ENCODE data around the gene FAM171A1. TPM values are rescaled to one million over a fixed set of nuclear protein-coding genes. Genes with fewer than 3 reads are reported as not detected.

The FAM171A1 gene
- total and polyA plus RNA-seq, 2 donors (not counting 3 experiments of a cell fraction or from before 2014, with no cell fraction given), result 56.3 to 75.8 TPM

DNA sequence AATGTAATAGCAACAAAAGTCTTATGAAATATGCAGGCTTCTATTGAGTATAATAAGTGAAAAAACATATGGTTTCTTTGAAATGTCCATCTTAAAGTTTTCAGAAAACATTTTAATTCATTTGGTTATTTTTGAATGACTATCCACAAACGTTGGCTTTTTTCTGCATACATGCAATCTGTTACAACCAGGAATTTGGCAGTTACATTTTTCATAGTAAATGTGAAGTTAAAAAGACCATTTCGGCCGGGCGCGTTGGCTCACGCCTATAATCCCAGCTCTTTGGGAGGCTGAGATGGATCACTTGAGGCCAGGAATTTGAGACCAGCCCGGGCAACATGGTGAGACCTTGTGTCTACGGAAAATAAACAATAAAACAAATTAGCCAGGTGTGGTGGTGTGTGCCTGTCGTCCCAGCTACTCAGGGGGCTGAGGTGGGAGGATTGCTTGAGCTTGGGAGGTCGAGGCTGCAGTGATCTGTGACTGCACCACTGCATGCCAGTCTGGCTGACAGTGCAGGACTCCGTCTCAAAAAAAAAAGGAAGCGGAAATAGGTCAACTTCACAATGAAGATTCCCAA lies 128.7 kb downstream of the FAM171A1 start:
- dilution Hi-C loops (cut with MboI; ENCODE audit: extremely low pct_ligation_motif_present, low sequenced_read_pairs) (no loop called here), intact Hi-C loops (cut with micrococcal nuclease) (no loop called here)
- no peak overlapping the region for H3K4me3 ChIP-seq (replicated peaks in 1 of 3; ENCODE audit: insufficient read depth in 1 of 3, low read depth in 1 of 3, low read length in 3 of 3)
- no TSS peak for BruUV-seq (replicated peaks)
- peaks cover 0 to 1% of the 10 kb centered on the region in 2 experiments for H3K36me3 ChIP-seq (ENCODE audit: control insufficient read depth in 2 of 2, extremely low read depth in 1 of 2, insufficient read depth in 2 of 2, low read length in 2 of 2)
- H3K4me1 ChIP-seq (ENCODE audit: control insufficient read depth, extremely low read depth, insufficient read depth, low read length), result peaks cover 13% of the 10 kb centered on the region
- POLR2A ChIA-PET, result interaction anchor here (0.6 kb wide), 1 partner anchor 77 kb away, joined by 4 read pairs; no protein-coding TSS in a partner anchor
- H2AFZ ChIP-seq (ENCODE audit: low read depth, low read length), result no peak overlapping the region
- no peak for DNase-seq (ENCODE audit: low read depth, low spot score)
- peaks cover 2% of the 10 kb centered on the region for H3K79me2 ChIP-seq (ENCODE audit: control insufficient read depth, insufficient read depth, low read length)
- TF ChIP-seq MYC (IDR thresholded peaks at IDR 0.05; ENCODE audit: low read depth, low read length) (no peak), EZH2 (IDR thresholded peaks at IDR 0.05; ENCODE audit: borderline replicate concordance, low read depth, low read length, severe bottlenecking) (no peak), GATA2 (IDR thresholded peaks at IDR 0.05; ENCODE audit: insufficient read depth, insufficient read length, low read depth, low read length) (no peak), JUN (IDR thresholded peaks at IDR 0.05; ENCODE audit: borderline replicate concordance, insufficient read depth, insufficient read length, low read depth) (no peak)
- no peak overlapping the region for H3K9ac ChIP-seq (replicated peaks; ENCODE audit: extremely low read depth, insufficient read depth, low read length)
- H3K9me1 ChIP-seq (replicated peaks; ENCODE audit: control insufficient read depth, extremely low read depth, insufficient read depth, low read length), result no peaks in the 10 kb centered on the region
- no peak overlapping the region for H3K4me2 ChIP-seq (ENCODE audit: insufficient read depth, low read length)
- H3K27me3 ChIP-seq (ENCODE audit: control insufficient read depth in 2 of 2, insufficient read depth in 2 of 2, low read length in 2 of 2), result no peaks in the 10 kb centered on the region
- CTCF ChIA-PET, result interaction anchor here (1.4 kb wide), 1 partner anchor 12 kb away, joined by 3 read pairs; no protein-coding TSS in a partner anchor
- no peak overlapping the region for H3K27ac ChIP-seq (ENCODE audit: insufficient read depth, low read depth, low read length)
- no peak for FAIRE-seq
- H3K9me3 ChIP-seq (replicated peaks; ENCODE audit: control insufficient read depth, insufficient read depth, low read length), result no peaks in the 10 kb centered on the region
- no peaks in the 10 kb centered on the region for H4K20me1 ChIP-seq (replicated peaks; ENCODE audit: control insufficient read depth, extremely low read depth, insufficient read depth, low read length)

DNA sequence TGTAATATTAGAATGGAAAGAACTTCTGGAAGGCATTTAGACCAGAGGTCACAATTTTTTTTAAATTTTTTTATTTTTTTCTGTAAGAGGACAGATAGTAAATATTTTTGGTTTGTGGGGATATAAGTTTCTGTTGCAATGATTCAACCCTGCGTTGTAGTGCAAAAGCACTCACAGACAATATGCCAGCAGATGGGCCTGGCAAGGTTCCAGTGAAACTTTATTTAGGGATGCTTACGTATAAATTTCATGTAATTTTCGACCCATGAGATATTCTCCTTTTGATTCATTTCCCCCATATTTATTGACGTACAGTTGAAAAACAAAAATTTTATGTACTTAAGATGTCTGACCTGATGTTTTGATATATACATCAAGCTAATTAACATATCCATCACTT lies 129.8 kb downstream of the FAM171A1 start:
- Histone ChIP-seq H3K9me1 (replicated peaks; ENCODE audit: control insufficient read depth, extremely low read depth, insufficient read depth, low read length) (no peaks in the 10 kb centered on the region), H3K4me3 (replicated peaks in 1 of 3; ENCODE audit: insufficient read depth in 1 of 3, low read depth in 1 of 3, low read length in 3 of 3) (no peak overlapping the region), H3K4me2 (ENCODE audit: insufficient read depth, low read length) (no peak overlapping the region), H3K9ac (replicated peaks; ENCODE audit: extremely low read depth, insufficient read depth, low read length) (no peak overlapping the region), H3K4me1 (ENCODE audit: control insufficient read depth, extremely low read depth, insufficient read depth, low read length) (peaks cover 11% of the 10 kb centered on the region), H4K20me1 (replicated peaks; ENCODE audit: control insufficient read depth, extremely low read depth, insufficient read depth, low read length) (no peaks in the 10 kb centered on the region), H3K9me3 (replicated peaks; ENCODE audit: control insufficient read depth, insufficient read depth, low read length) (no peaks in the 10 kb centered on the region), H3K27me3 (ENCODE audit: control insufficient read depth in 2 of 2, insufficient read depth in 2 of 2, low read length in 2 of 2) (no peaks in the 10 kb centered on the region), H3K79me2 (ENCODE audit: control insufficient read depth, insufficient read depth, low read length) (peaks cover 2% of the 10 kb centered on the region), H2AFZ (ENCODE audit: low read depth, low read length) (no peak overlapping the region), H3K36me3 (ENCODE audit: control insufficient read depth in 2 of 2, extremely low read depth in 1 of 2, insufficient read depth in 2 of 2, low read length in 2 of 2) (peaks cover 0 to 1% of the 10 kb centered on the region in 2 experiments), H3K27ac (ENCODE audit: insufficient read depth, low read depth, low read length) (no peak overlapping the region)
- TF ChIP-seq POLR2AphosphoS5 (IDR thresholded peaks at IDR 0.05; ENCODE audit: insufficient read depth, low read depth, low read length) (no peak), POLR2A (IDR thresholded peaks at IDR 0.05; ENCODE audit: low read depth, low read length) (no peak), JUN (IDR thresholded peaks at IDR 0.05; ENCODE audit: borderline replicate concordance, insufficient read depth, insufficient read length, low read depth) (no peak)
- DNase-seq (ENCODE audit: low read depth, low spot score), result no peak
- ChIA-PET POLR2A (no interaction called here), CTCF (interaction anchor here (1.4 to 1.6 kb wide), 2 partner anchors 11 to 13 kb away, joined by 3 read pairs; no protein-coding TSS in a partner anchor)
- dilution Hi-C loops (cut with MboI; ENCODE audit: extremely low pct_ligation_motif_present, low sequenced_read_pairs), result no loop called here
- intact Hi-C loops (cut with micrococcal nuclease), result no loop called here
- FAIRE-seq, result no peak
- BruUV-seq (replicated peaks), result no TSS peak

Data from endothelial cell of umbilical vein (primary cell).